ENCODE measurements around the gene BCAS4. TPM values are rescaled to one million over a fixed set of nuclear protein-coding genes. Genes with fewer than 3 reads are reported as not detected.

BCAS4 gene
- total and polyA plus RNA-seq, 8 donors: 2.9 to 8.2 (median 6.8) TPM

- Histone ChIP-seq H3K4me1 (no peaks in the 10 kb centered on the region), H3K36me3 (no peaks in the 10 kb centered on the region), H3K4me3 (no peak overlapping the region), H3K9me3 (no peaks in the 10 kb centered on the region), H3K27ac (no peak overlapping the region), H3K27me3 (no peaks in the 10 kb centered on the region)
- DNase-seq: no peak
- intact Hi-C loops (cut with DNase I): no loop called here
- no peak for TF ChIP-seq CTCF (IDR thresholded peaks at IDR 0.05)
- no peak for ATAC-seq
Observed at GRCh38 chr20:50810842-50811241, 16.0 kb downstream of the BCAS4 start.

GRCh38 chr20:50813101-50813643 lies 18.3 kb downstream of the BCAS4 start:
- ATAC-seq (no peak), DNase-seq (no peak)
- H3K4me1 ChIP-seq: peaks cover 0 to 5% of the 10 kb centered on the region in 2 donors
- no peaks in the 10 kb centered on the region for H3K36me3 ChIP-seq
- H3K27me3 ChIP-seq: no peaks in the 10 kb centered on the region
- no peak overlapping the region for H3K4me3 ChIP-seq
- no peak overlapping the region for H3K27ac ChIP-seq
- no peaks in the 10 kb centered on the region for H3K9me3 ChIP-seq
- intact Hi-C loops (cut with DNase I): no loop called here
- no peak for TF ChIP-seq CTCF (IDR thresholded peaks at IDR 0.05)

GRCh38 chr20:50813801-50814200 lies 18.9 kb downstream of the BCAS4 start:
- no peaks in the 10 kb centered on the region for H3K27me3 ChIP-seq
- H3K27ac ChIP-seq: no peak overlapping the region
- ATAC-seq (no peak), DNase-seq (no peak)
- no peaks in the 10 kb centered on the region for H3K36me3 ChIP-seq
- no peak overlapping the region for H3K4me3 ChIP-seq
- peaks cover 0 to 11% of the 10 kb centered on the region in 2 donors for H3K4me1 ChIP-seq
- no peaks in the 10 kb centered on the region for H3K9me3 ChIP-seq
- intact Hi-C loops (cut with DNase I): no loop called here
- no peak for TF ChIP-seq CTCF (IDR thresholded peaks at IDR 0.05)

GRCh38 chr20:50814438-50815161 lies 19.7 kb downstream of the BCAS4 start:
- ATAC-seq: no peak
- Histone ChIP-seq H3K4me3 (no peak overlapping the region), H3K9me3 (no peaks in the 10 kb centered on the region), H3K27me3 (no peaks in the 10 kb centered on the region), H3K4me1 (peaks cover 0 to 12% of the 10 kb centered on the region in 2 donors), H3K27ac (no peak overlapping the region), H3K36me3 (no peaks in the 10 kb centered on the region)
- intact Hi-C loops (cut with DNase I): no loop called here
- no peak for TF ChIP-seq CTCF (IDR thresholded peaks at IDR 0.05)
- no peak for DNase-seq

- Histone ChIP-seq H3K36me3 (no peaks in the 10 kb centered on the region), H3K4me3 (no peak overlapping the region), H3K27me3 (no peaks in the 10 kb centered on the region), H3K4me1 (peaks cover 0 to 12% of the 10 kb centered on the region in 2 donors), H3K27ac (peak overlapping the region in 1 of 2 donors; percentile 33), H3K9me3 (no peaks in the 10 kb centered on the region)
- ATAC-seq (peak; percentile 85), DNase-seq (peak in 1 of 4 donors; percentile 68)
- intact Hi-C loops (cut with DNase I): no loop called here
- TF ChIP-seq CTCF (IDR thresholded peaks at IDR 0.05): no peak
Observed at GRCh38 chr20:50815162-50815989, 20.5 kb downstream of the BCAS4 start.
